NK-92 (cell line): ENCODE results near the gene SPC24.

Experiments
- DNase-seq: peaks from one replicate; lab custom pipeline; 2025; ENCODE audit not compliant: unreplicated experiment; lab: John Stamatoyannopoulos, UW

Gene SPC24, protein sequence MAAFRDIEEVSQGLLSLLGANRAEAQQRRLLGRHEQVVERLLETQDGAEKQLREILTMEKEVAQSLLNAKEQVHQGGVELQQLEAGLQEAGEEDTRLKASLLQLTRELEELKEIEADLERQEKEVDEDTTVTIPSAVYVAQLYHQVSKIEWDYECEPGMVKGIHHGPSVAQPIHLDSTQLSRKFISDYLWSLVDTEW

DNA sequence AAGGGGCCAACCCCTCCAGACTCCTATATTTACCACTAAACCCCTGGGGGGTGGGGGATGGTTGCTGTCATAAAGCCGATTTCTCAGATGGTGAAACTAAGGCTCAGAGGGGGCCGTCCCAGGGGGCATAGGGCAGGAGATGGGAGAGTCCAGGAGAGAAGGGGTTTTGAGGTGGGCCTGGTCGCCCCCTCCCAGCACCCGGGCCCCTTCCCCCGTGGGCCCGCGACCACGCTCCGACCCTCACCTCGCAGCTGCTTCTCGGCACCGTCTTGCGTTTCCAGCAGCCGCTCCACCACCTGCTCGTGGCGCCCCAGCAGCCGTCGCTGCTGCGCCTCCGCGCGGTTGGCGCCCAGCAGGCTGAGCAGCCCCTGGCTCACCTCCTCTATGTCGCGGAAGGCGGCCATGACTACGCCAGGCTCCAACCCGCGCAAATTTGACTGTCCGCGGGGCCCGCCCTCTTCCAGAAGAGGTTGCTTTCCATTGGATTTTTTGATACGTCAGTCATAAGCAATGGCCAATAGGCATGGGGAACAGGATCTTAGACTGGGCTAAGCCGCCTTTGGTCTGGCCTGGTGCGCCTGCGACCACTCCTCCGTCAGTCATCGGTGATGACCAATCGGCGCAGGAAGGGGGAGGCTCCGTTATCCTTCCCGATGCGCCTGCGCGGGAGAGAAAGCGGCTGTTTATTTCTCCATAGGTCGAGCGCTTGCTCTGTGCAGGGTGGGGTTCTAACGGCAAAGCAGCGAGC, at the start of gene SPC24:
Gene SPC24 (minus strand): TSS at position 410 of the 748 bp plus-strand sequence. CDS start 6 bp downstream, at position 404.
- DNase-seq = peak; percentile 37

GRCh38 chr19:11204943-11205349, 49.4 kb upstream of the SPC24 start:
- no peak for DNase-seq

- no peak for DNase-seq
Observed at GRCh38 chr19:11204076-11204602, 48.6 kb upstream of the SPC24 start.

GRCh38 chr19:11203194-11204075, 47.9 kb upstream of the SPC24 start:
- no peak for DNase-seq

GRCh38 chr19:11202488-11203193, 47.1 kb upstream of the SPC24 start:
- DNase-seq = no peak

DNA sequence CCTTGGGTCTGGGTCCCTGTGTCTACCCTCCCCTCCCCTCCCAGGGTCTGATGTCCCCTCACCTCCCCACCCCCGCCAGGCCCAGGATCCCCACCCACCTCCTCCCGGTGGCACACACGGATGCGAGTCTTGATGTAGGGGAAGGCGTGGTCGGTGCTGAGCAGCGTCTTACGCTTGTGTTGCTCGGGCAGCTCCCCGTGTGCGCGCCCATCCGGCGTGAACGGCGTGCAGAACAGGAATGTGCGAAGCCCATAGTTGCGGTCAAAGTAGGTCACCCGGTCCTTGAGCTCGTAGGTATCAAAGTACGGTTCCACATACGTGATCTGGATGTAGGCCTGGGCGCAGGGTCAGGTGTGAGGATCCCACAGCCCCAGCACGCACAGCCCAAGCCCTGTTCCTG, 46.2 kb upstream of the SPC24 start:
- DNase-seq = no peak

DNA sequence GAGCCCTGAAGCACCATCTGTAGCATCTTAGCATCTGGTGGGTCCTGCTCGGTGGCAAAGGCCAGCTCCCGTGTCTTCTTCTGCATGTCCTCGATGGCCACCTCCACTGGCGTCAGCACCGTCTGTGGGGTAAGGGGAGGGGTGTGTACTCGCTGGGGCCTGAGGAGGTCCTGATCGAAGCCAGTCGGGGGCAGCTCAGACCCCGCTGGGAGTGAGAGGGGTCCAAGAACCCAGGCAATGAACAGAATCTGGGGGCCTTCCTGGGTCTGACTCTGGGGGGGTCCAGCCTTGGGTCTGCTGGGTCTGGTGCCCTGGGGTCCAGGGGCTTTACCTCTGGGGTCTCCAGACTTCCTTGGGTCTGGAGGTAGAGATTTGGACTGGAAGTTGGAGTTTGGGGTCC, 45.3 kb upstream of the SPC24 start:
- DNase-seq = no peak

- no peak for DNase-seq
Observed at GRCh38 chr19:11200015-11200574, 44.5 kb upstream of the SPC24 start.

- no peak for DNase-seq
Observed at GRCh38 chr19:11199517-11199916, 43.9 kb upstream of the SPC24 start.

GRCh38 chr19:11198769-11199424, 43.3 kb upstream of the SPC24 start:
- DNase-seq = no peak

GRCh38 chr19:11198175-11198534, 42.6 kb upstream of the SPC24 start:
- no peak for DNase-seq

- no peak for DNase-seq
Observed at GRCh38 chr19:11197291-11198174, 42.0 kb upstream of the SPC24 start, which contains the start of gene KANK2. KANK2 (minus strand) TSS chr19:11197545; CDS start chr19:11194511, 3,034 bp downstream.

DNA sequence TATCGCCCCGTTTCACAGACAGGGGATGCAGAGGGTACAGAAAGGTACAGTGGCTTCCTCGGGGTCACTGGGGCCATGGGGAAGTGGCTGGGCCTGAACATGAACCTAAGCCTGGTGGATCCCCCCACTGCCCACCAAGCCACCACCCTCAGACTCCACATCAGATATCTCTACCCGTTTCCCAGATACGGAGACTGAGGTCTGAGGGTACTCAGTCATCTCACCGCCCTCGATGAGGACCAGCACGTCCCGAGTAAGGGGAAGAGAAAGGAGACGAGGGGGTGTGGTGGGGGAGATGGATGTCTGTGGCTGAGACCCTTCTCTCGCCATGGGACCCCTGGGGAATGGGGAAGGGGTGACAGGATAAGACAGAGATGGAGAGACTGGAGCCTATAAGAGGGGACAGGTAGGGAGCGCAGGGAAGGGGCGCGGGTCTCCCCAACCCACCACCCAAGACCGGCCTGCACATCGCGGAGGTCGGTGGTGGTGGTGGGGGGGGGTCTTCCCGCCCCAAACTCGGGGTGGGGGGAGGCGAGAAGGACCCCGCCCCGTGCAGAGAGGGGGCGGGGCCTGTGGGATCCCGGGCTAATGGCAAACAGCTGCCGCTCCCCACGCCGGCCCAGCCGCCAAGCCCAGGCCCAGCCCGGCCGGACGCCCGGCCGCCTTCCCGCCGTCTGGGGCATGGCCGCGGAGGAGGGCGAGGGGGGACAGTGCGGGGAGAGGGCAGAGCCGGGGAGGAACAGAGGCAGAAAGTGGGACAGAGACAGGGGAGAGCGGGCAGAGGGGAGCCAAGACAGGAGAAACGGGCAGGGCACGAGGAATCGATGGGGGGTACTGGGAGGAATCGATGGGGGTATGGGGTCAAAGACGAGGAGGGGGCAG, 41.1 kb upstream of the SPC24 start:
- no peak for DNase-seq

DNA sequence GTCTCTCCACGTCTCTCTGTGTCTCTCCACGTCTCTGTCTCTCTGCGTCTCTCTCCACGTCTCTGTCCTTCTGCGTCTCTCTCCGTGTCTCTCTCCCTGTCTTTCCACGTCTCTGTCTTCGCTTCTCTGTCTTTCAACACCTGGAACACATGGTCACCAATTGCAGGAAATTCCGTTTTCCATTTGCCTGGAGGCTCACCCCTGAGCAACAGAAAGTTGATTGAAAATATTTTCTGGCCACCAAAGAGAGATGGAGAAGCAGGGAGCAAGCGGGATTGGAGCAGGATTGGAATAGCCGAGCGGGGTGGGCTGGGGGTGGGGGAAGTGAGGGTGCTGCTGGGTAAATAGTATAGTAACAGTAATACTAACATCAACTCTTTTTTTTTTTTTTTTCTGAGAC, 40.1 kb upstream of the SPC24 start:
- DNase-seq = no peak

DNA sequence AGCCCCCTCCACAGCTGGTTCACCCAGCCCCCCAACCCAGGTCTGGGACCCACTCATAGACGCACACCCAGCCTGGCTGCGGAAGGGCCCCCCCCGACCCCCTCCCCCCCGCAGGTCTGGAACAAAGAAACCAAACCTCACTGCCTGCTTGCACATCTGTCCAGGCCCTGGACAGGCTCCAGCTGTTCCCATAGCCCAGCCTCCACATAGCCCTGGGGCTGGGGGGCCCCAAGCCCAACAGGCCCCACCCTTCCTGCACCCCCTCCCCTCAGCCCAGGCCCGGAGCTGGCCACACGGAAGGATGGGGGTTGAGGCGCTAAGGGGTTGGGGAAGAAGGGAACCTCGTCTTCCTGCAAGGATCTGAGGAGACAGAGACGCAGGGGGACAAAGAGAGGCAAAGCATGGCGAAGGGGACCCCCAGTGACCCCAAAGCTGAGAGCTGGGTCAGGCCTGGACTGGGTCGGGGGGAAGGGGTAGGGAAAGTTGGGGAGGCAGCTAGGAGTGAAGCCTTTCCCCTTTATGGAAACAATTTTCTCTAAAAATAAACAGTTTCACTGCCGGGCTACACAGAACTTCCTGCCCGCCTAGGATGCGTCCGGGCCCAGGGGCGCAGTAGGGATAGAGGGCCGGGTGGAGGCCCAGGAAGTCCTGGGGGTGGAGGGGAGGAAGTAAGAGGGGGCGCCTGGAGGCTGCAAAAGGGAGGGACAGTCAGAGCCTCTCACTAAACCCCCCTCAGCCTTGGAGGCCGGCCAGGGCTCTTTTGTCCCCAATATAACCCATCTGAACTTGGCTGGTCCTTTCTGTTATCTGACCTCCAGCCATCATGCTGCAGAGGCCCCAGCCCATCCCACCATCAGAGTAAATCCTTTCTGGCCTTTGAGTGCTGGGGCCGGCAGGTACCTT, 39.3 kb upstream of the SPC24 start:
- DNase-seq = no peak

GRCh38 chr19:11194173-11194572, 38.6 kb upstream of the SPC24 start:
- no peak for DNase-seq
